Endothelial cell of hepatic sinusoid (primary cell): Measurements from ENCODE around the gene PC.

Source experiments
- in situ Hi-C: cut with HindIII; loops from 2 replicates; pipeline ENCODE4 v1.10.0; 2017; ENCODE audit warnings: low sequenced_read_pairs

The PC gene

GRCh38 chr11:66869567-66869870 lies 88.7 kb downstream of the PC start:
- in situ Hi-C loops = no loop called here

- in situ Hi-C loops = no loop called here
Observed at GRCh38 chr11:66868726-66869566, 89.2 kb downstream of the PC start.

GRCh38 chr11:66868082-66868725 lies 90.0 kb downstream of the PC start:
- in situ Hi-C loops = no loop called here

GRCh38 chr11:66867425-66868040 lies 90.7 kb downstream of the PC start:
- in situ Hi-C loops = no loop called here

DNA sequence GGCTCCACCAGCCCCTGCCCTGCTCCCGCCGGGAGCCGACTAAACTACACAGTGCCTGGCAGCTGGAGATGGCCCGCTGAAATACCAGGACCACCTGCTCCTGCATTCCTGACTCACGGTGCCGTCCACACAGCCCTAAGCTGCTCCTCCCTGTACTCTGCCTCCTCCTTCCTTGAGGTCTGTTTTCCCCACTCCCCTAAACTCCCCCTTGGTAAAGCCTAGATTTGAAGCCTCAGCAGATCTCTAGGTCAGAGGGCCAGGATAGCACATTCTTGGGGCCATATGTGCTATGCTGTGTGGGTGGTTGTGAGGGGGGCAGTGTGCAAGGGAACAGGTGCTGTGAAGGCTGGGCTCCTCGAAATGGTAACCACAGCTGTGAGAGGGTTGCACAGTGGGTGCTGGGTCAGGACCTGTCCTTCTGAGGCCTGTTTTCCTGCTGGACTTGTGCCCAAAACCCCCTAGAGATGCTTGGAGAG lies 91.6 kb downstream of the PC start:
- in situ Hi-C loops = no loop called here

DNA sequence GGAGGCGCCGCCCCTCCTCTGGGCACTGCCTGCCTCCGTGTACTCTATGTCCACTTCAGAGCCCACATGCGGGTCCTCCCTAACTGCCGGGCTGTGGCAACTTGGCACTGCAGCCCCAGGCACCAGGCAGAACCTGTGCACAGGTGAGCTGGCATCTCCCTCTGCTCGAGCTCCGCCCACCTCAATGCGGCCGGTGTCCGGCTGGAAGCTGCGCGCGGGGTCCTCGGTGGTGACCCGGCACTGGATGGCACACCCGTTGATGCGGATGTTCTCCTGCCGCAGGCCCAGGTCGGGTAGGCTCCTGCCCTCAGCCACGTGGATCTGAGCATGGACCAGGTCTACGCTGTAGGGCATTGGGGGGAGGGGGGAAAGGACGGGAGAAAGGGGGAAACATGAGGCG lies 92.2 kb downstream of the PC start:
- in situ Hi-C loops = no loop called here

GRCh38 chr11:66864924-66865697 lies 93.1 kb downstream of the PC start:
- in situ Hi-C loops = no loop called here

DNA sequence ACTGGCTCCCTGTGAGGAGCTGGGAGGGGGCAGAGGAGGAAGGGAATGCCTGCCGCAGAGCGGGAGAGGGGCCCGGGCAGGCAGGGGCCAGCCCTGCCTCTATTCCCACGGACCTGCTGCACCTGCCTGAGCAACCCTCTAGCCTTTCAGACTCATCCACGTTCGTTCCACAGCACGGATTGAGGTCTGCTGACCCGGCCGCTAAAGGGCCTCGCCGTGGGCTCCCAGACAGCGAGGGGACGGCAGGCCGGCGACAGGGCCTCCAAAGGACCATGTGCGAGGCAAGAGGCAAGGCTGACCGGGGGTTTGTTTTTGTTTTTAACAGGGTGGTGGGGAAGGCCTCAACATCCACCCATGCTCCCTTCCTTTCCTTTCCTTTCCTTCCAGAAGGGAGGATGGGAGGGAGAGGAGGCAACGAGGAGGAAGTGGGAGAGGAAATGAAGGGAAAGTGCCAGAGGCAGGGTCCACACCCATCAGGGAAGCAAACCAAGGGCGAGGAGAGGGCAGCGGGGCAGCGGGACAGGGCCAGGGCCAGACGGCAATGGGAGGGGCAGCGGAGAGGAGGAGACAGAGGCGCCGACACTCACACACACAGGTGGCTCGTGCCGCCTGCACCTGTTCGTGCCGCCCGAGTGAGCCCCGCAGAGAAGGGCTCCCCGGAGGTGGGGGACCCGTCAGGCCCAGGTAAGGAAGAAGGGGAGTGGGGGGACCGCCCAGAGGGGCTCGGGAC lies 93.8 kb downstream of the PC start:
- in situ Hi-C loops = no loop called here

GRCh38 chr11:66863428-66864125 lies 94.6 kb downstream of the PC start:
- in situ Hi-C loops = no loop called here

- in situ Hi-C loops = no loop called here
Observed at GRCh38 chr11:66862559-66863037, 95.6 kb downstream of the PC start.

GRCh38 chr11:66861774-66862558 lies 96.2 kb downstream of the PC start:
- in situ Hi-C loops = no loop called here

DNA sequence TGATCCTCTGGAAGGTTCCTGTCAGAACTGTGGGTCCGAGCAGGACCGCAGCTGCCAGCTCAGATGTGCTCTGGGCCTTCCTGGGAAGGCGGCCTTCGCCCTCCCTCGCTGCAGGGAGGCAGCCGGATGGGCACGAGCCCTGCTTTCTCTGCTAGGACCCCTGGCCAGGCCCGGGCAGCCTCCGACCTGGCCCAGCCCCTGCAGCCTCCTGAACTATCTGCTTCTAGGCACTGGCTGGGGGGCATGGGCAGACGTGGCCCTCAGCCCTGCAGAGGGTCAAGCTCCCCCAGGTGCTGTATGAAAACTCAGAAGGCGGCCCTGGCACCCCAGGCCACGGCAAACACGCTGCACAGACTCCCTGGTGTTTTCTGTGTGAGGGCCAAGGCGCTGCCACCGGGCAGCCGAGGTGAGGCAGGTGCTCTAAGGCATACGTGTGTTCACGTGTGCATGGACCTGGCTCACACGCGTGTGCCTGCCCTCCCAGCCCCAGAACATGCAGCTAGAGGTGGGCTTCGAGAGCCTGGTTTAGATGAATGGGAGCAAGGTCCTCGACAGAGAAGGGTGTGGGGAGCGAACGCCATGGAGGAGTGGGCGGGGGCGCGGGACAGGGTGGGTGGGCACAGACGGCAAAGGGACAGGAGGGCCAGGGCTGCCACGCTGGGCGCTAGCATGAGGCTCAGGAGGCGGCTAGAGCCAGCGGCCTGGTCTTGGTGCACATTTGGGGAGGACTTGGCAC lies 97.0 kb downstream of the PC start:
- in situ Hi-C loops = no loop called here

DNA sequence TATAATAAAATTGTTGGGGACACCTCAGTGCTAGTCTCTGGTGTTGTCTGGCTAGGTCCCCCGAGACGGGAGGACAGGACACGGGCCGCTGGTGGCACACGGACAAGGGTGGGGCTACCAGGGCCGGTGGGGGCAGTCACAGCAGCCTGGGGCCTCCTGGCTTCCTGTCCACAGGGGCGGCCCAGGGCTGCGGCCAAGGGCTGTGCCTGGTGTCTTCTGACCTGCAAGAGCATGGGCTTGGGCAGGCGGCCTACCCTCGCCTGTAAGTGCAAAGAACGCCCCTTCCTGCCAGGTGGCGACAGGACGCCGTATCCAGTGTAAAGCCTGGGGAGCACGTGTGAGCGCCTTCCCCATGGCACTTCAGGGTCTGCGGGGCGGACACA lies 97.7 kb downstream of the PC start:
- in situ Hi-C loops = no loop called here

GRCh38 chr11:66859686-66860448 lies 98.3 kb downstream of the PC start:
- in situ Hi-C loops = no loop called here

DNA sequence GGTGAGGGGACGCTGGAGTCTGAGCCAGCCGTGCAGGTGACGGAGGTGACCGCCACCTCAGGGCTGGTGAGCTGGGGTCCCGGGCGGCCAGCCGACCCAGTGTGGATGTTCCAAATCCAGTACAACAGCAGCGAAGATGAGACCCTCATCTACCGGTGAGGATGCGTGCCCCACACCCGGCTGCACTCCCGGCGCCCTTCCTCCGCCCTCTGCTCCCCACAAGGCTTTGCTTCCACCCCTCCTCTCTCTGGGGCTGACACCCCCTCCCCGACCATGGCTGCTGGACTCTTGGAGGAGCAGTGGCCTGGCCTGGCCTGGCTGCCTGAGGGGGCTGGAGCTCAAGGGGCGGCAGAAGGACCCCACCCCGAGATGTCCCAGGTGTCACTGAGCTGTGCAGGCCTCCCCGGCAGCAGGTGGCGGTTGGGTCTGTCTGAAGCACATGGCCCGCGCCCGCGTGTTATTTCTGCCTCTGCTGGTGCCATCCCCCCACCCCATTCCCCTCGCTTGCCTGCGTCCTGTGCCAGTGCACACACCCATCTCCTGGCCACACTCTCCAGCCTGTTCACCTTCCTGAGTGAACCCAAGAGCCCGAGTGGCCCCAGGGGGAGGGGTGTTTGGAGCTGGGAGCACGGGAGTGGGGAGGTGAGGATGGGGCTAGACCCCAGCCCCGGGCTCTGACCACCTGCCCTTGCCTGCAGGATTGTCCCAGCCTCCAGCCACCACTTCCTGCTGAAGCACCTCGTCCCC lies 99.1 kb downstream of the PC start:
- in situ Hi-C loops = no loop called here

GRCh38 chr11:66858186-66858938 lies 99.8 kb downstream of the PC start:
- in situ Hi-C loops = no loop called here

DNA sequence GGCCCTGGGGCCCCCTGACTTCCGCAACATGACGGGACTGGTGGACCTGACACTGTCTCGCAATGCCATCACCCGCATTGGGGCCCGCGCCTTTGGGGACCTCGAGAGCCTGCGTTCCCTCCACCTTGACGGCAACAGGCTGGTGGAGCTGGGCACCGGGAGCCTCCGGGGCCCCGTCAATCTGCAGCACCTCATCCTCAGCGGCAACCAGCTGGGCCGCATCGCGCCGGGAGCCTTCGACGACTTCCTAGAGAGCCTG lies 100.3 kb downstream of the PC start:
- in situ Hi-C loops = no loop called here
